SH-SY5Y (cell line): ENCODE measurements around the gene CBX4.

Experiments used
- GATA2 ChIP-seq: IDR thresholded peaks from 2 replicates; pipeline ENCODE4 v1.6.1; 2011; ENCODE audit warnings: mild to moderate bottlenecking, low read depth, low read length
- GATA3 ChIP-seq: IDR thresholded peaks from 2 replicates; pipeline ENCODE4 v1.6.1; 2011; ENCODE audit warnings: low read depth, mild to moderate bottlenecking, low read length, moderate library complexity

Gene CBX4

DNA sequence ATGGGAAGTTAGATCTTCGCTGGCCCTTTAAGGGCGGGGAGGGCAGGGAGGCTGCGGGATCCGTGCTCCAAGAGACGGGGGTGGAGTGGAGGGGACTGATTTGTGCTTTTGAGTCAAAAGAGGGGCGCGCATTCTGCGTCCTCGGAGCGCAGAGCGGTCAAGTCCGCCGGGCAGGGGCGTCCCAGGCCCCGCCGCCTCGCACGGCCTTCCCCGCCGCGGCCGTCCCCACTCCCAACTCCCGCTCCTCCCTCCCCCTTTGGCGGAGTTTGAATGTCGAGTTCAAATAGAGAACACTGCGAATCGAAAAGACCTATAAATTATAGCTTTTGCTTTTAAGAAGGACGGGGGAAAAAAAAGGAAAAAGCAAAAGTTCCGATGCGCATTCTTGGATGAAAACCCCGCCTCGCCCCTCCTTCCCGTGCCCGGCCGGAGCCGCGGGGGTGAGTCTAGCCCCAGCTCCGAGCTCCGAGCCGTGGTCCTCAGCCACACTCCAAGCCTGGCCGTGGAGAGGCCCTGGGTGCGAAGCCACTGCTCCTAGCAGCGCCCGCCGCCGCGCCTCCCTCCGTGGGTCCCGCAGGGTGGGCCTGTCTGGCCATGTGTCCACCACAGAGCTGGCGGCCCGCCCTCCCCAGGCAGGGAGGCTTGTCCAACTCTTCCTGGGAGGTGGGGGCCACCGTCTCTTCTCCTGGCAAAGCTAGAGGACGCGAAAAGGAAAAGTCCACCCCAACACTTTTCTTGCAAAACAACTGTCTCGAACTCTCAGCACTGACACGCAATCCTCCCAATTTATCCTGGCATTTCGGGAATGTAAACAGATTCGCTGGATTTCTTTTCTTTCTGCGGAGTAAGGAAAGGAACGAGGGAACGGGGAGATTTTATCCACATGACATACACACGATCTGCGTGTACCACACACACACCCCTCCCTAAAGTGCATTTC, 46.0 kb downstream of the CBX4 start:
- TF ChIP-seq GATA3 (no peak), GATA2 (no peak)

- TF ChIP-seq GATA2 (no peak), GATA3 (no peak)
Measured at GRCh38 chr17:79792341-79792871, 46.8 kb downstream of the CBX4 start.

DNA sequence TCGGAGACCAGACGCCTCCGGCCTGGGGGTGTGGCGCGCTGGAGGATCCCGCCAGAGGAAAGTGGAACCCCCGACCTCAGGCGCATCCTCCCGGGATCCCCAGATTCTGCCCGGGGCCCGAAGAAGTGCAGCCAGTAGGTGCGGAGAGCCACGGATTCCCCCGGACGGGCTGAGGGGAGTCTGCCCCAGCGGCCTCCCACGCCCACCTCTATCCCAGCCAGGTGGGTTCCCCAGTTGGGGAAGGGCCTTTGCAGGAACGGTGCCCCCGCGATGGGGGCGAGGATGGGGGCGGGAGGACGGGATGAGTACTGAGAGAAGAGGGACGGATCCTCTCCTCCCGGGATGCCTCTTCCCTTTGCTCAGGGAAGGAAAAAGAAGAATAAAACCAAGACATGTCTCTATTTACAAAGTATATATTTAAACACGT, 47.5 kb downstream of the CBX4 start:
- TF ChIP-seq GATA3 (no peak), GATA2 (no peak)

DNA sequence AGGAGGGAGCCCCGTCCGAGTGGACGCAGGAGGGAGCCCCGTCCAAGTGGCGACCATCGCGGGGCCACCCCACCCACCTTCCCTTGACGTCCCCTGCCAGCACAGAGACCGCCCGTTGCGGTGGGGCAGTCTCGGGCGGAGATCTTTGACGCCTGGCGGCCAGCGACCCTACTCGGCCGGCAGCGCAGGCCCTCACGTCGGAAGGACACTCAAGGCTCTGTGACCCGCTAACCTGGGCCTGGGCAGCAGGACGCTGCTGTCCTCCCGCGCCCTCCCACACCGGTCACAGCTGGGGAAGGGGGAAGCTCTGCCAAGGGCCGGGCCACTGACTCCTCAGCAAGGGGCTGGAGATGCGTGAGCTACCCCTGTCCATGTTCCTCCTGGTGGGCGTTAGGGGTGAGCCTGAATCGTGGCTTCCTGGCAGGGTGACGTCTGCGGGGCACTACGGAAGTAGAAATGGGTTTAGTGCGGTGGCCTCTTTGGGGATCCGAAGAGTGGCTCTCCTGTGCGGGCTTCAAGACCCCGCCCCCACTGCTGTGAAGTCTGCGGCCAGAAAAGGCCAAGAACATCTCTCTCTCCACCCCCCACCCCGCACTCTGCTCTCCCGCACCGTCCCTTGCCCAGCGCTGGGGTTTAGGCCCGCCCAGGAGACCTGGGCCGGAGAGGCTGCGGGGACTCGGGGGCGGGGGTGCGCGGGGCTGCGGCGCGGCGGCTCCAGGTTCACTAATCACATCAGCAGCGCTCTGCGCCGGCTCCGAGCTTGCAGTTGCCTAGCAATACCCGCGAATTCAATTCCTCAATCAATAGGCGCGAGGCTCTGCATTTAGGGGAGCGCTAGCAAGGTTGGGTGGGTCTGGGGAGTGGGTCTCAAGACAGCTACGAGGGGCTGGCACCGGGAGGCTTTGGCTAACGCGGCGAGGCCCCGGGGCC, 48.2 kb downstream of the CBX4 start:
- TF ChIP-seq GATA3 (no peak), GATA2 (no peak)

GRCh38 chr17:79789943-79790804, 49.1 kb downstream of the CBX4 start:
- TF ChIP-seq GATA2, result no peak

- no peak for TF ChIP-seq GATA2
- no peak for TF ChIP-seq GATA3
Measured at GRCh38 chr17:79788989-79789942, 50.0 kb downstream of the CBX4 start.

- TF ChIP-seq GATA3 (no peak), GATA2 (no peak)
Measured at GRCh38 chr17:79788455-79788854, 50.8 kb downstream of the CBX4 start.

GRCh38 chr17:79786930-79787643, 52.2 kb downstream of the CBX4 start:
- TF ChIP-seq GATA2, result no peak
- no peak for TF ChIP-seq GATA3

- no peak for TF ChIP-seq GATA3
- no peak for TF ChIP-seq GATA2
Measured at GRCh38 chr17:79785900-79786810, 53.1 kb downstream of the CBX4 start.

DNA sequence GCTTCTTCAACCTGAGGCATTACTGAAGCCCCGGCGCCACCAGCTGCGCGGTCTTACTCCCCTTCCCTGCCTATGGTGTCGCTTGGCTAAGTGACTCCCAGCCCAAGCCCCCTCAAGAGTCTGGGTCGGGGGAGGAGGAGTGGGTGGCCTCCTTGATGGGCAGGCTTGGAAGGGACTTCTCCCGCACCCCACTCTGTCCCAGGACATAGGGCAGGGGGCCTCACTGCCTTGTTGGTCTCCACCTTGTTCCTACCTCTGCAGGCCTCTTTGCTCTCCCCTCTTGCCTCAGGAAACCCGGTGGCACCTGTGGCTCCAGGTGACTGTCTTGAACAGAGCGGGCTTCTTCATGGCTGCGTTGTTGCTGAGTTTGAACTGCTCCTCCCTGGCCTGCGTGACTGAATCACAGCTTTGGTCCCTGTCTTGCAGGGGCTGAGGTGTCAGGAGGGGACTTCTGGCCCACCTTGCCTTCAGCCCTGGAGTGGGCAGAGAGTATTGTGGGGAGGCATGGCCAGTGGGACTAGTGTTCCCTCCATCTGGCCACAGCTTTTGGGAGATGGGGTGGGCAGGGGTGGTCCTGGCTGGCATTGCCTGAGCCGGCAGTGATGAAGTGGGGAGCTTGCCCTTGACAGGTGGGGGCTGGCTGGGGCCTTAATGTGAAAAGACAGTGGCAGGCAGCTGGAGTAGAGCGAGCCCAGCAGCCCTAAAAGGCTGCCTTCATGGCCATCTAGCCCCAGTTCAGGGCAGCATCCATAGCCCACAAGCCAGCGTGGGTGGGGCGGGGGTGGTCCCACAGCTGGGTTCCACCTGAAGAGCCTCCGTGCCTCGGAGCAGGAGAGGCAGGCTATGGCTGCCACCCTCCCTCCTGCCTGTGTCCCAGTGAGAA, 54.0 kb downstream of the CBX4 start:
- no peak for TF ChIP-seq GATA3
- TF ChIP-seq GATA2, result no peak
